Left lung (tissue), 10 donors: ENCODE measurements around the gene GPC1. TPM values are rescaled to one million over a fixed set of nuclear protein-coding genes. Genes with fewer than 3 reads are reported as not detected.
A peak's percentile ranks its signal among the peaks of the same experiment; 100 is the strongest.

ENCODE experiments used
- ATAC-seq: fragments of 200-7000 bp; cut with Tn5 transposase; one replicate; pipeline ENCODE4 v1.9.1; 2020; ENCODE audit warnings: moderate library complexity
- DNase-seq, 4 donors: peaks; one replicate each; pipeline ENCODE4 v3.0.0-alpha.2; 2013 to 2020
- H3K27ac ChIP-seq, 2 donors: fragments of 200-600 bp; sonication (generic) in 1 of 2; one replicate each; pipeline versions ENCODE4 v1.5.0 to v1.8.0; 2020 to 2021
- H3K27me3 ChIP-seq, 2 donors: fragments of 200-600 bp; sonication (generic) in 1 of 2; one replicate each; pipeline versions ENCODE4 v1.5.0 to v1.8.0; 2020 to 2021
- H3K36me3 ChIP-seq, 2 donors: fragments of 200-600 bp; sonication (generic) in 1 of 2; one replicate each; pipeline versions ENCODE4 v1.5.0 to v1.8.0; 2020 to 2021
- H3K4me1 ChIP-seq, 2 donors: fragments of 200-600 bp; one replicate each; pipeline ENCODE4 v1.8.0; 2021
- H3K4me3 ChIP-seq, 2 donors: fragments of 200-600 bp; sonication (generic) in 1 of 2; one replicate each; pipeline versions ENCODE4 v1.5.0 to v1.8.0; 2020 to 2021; ENCODE audit warnings: mild to moderate bottlenecking in 1 of 2
- H3K9me3 ChIP-seq, 2 donors: fragments of 200-600 bp; sonication (generic) in 1 of 2; one replicate each; pipeline versions ENCODE4 v1.5.0 to v1.8.0; 2020 to 2021
- intact Hi-C, 2 donors: fragments of 100-400 bp; cut with DNase I; formaldehyde crosslinking; loops; one replicate each; pipeline versions ENCODE4 v1.11.2 to v1.14.2; 2022
- polyA plus RNA-seq, 6 donors: library from polyadenylated mRNA; unstranded; fragments of 120-200 nt; gene quantifications; one replicate each; pipeline ENCODE4 v1.2.1, GENCODE V29; 2013; ENCODE audit not compliant: insufficient read length in 6 of 6
- total RNA-seq, 2 donors: library from RNA; stranded (reverse); fragmentation: NEBNext Ultra II Directional; extraction: Animal tissue kit (Norgen Biotek cat#: 25700); gene quantifications; one replicate each; pipeline ENCODE4 v1.2.1, GENCODE V29; 2021
- TF ChIP-seq, protein P1 (sequence below), 2 donors: fragments of 200-600 bp; sonication (generic) in 1 of 2; IDR thresholded peaks; one replicate each; pipeline versions ENCODE4 v1.5.0 to v1.8.0; 2021; ENCODE audit warnings: antibody characterized with exemption in 2 of 2
- donor health status: DM: no; HTN: yes; CAD: no.
- donor health status: DM: no; HTN: no; CAD: no.

GPC1 gene
- total and polyA plus RNA-seq, 8 donors, result 24.6 to 63.4 (median 45.3) TPM

DNA sequence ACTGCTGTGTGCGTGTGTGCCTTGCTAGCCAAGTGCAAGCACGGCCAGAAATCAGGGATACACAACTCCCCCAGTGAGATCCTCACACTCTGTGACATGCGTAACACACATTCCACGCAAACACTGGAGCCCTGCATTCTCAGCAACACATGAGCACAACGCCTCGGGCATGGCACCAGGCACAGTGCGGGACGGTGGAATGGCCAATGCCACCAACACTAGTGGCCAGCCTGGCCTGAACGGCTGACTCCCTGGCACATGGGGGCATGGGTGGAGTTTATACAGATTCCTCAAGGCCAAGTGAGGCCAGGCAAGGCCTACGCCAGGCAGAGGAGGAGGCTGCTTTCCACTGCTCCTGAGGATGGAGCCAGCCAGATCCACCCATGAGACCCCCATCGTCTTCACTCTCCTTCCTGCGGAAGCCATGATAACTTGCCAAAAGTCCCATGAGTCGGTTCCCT, 66.1 kb downstream of the GPC1 start:
- Histone ChIP-seq H3K4me1 (no peaks in the 10 kb centered on the region), H3K27me3 (no peaks in the 10 kb centered on the region), H3K4me3 (no peak overlapping the region), H3K36me3 (peaks cover 0 to 32% of the 10 kb centered on the region in 2 donors), H3K9me3 (no peaks in the 10 kb centered on the region), H3K27ac (no peak overlapping the region)
- peak in 1 of 4 donors; percentile 55 for DNase-seq
- no peak for ATAC-seq
- intact Hi-C loops, result no loop called here
- TF ChIP-seq, protein P1, sequence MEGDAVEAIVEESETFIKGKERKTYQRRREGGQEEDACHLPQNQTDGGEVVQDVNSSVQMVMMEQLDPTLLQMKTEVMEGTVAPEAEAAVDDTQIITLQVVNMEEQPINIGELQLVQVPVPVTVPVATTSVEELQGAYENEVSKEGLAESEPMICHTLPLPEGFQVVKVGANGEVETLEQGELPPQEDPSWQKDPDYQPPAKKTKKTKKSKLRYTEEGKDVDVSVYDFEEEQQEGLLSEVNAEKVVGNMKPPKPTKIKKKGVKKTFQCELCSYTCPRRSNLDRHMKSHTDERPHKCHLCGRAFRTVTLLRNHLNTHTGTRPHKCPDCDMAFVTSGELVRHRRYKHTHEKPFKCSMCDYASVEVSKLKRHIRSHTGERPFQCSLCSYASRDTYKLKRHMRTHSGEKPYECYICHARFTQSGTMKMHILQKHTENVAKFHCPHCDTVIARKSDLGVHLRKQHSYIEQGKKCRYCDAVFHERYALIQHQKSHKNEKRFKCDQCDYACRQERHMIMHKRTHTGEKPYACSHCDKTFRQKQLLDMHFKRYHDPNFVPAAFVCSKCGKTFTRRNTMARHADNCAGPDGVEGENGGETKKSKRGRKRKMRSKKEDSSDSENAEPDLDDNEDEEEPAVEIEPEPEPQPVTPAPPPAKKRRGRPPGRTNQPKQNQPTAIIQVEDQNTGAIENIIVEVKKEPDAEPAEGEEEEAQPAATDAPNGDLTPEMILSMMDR (IDR thresholded peaks at IDR 0.05), result no peak

DNA sequence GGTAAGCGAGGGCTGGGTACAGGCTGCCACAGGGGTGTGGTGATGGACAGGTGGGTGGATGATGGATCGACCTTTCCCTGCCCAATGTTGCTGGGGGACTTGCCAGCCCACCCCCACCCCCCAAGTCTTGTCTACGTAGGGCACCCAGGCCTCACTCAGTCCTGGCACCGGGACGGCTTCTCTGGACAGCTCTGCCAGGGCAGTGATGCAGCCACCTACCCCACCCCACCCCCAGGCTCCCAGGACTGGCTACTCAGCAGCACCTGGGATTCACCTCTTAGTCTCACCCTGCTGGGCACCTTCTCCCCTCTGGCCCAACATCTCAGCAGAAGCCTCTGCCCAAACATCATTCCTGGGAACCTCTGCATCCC, 66.6 kb downstream of the GPC1 start:
- peak in 1 of 4 donors; percentile 41 for DNase-seq
- no peak for ATAC-seq

DNA sequence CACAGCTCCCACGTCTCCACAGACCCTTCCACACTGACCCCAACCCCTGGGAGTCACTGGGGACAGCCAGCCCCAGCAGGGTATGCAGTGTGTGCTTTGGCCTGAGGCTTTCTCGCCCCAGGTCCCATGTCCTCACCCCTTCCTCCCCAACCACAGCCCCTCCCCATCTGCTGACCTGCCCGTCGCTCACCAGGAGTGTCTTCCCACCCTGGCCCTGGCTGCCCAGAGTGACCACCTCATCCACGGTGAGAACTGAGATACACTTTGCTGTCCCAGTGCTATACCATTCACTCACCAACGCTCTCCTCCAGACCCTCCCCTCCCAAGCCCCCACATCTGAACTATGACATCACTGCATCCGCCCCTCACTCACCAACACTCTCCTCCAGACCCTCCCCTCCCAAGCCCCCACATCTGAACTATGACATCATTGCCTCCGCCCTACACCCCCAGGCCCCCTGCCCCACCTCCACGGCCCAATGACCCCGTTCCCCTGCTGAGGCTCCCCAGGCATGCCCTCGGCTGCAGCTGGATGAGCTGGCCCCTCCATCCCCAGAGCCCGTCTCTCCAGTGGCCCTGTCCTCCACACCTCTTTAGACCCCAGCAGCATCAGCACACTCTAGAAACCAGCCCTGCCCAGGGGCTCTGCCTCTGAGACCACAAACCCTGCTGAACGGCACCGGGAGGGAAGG, 67.1 kb downstream of the GPC1 start:
- H3K4me1 ChIP-seq, result no peaks in the 10 kb centered on the region
- ATAC-seq (no peak), DNase-seq (peak in 1 of 4 donors; percentile 72)
- no peaks in the 10 kb centered on the region for H3K9me3 ChIP-seq
- TF ChIP-seq, protein P1 (IDR thresholded peaks at IDR 0.05), result no peak
- peaks cover 0 to 22% of the 10 kb centered on the region in 2 donors for H3K36me3 ChIP-seq
- no peaks in the 10 kb centered on the region for H3K27me3 ChIP-seq
- no peak overlapping the region for H3K4me3 ChIP-seq
- H3K27ac ChIP-seq, result no peak overlapping the region
- intact Hi-C loops, result no loop called here

More for the DNA sequence above, 66.6 kb downstream of the GPC1 start:
- H3K4me3 ChIP-seq, result no peak overlapping the region
- peaks cover 0 to 27% of the 10 kb centered on the region in 2 donors for H3K36me3 ChIP-seq
- no peak overlapping the region for H3K27ac ChIP-seq
- TF ChIP-seq, protein P1 (IDR thresholded peaks at IDR 0.05), result no peak
- no peaks in the 10 kb centered on the region for H3K27me3 ChIP-seq
- intact Hi-C loops, result no loop called here
- no peaks in the 10 kb centered on the region for H3K9me3 ChIP-seq
- no peaks in the 10 kb centered on the region for H3K4me1 ChIP-seq

DNA sequence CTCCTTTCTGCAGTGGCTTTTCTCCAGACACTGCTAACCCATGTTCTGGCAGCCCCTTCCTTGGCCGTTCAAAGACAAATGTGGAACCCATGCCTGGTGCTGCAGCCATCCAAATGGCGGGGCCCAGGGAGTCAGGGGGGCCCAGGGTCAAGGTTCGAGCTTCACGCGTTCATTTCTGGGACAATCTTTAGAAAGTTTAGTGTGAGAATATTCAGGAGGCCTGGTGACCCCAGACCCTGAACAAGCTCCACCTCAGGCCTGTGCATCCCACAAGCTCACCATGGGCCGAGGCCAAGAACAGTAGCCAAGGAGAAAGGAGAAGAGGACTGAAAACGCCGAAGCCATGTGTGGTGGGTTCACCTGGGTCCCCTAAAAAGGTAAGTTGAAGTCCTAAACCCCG, 67.9 kb downstream of the GPC1 start:
- intact Hi-C loops, result no loop called here
- Histone ChIP-seq H3K27ac (no peak overlapping the region), H3K36me3 (peaks cover 0 to 19% of the 10 kb centered on the region in 2 donors), H3K4me3 (no peak overlapping the region), H3K27me3 (no peaks in the 10 kb centered on the region), H3K4me1 (no peaks in the 10 kb centered on the region), H3K9me3 (no peaks in the 10 kb centered on the region)
- no peak for ATAC-seq
- TF ChIP-seq, protein P1 (IDR thresholded peaks at IDR 0.05), result no peak
- DNase-seq, result peak in 1 of 4 donors; percentile 31

DNA sequence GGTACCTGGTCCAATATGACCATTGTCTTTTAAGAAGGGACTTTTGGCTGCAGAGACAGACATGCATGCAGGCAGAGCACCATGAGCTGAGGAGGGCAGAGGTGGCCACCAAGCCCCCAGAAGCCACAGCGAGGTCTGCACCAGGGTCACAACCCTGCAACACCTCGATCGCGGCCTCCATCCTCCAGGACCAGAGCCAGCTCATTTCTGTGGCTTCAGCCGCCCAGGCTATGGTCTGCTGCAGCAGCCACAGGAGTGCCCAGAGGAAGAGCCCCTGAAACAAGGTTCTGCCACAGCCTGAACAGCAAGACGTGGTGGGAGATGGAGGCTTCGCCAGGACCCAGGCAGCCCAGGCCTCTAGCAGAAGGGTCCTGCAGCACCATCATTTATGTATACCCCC, 68.4 kb downstream of the GPC1 start:
- Histone ChIP-seq H3K4me3 (no peak overlapping the region), H3K36me3 (peaks cover 0 to 14% of the 10 kb centered on the region in 2 donors), H3K4me1 (no peaks in the 10 kb centered on the region), H3K27me3 (no peaks in the 10 kb centered on the region), H3K9me3 (no peaks in the 10 kb centered on the region), H3K27ac (no peak overlapping the region)
- ATAC-seq (no peak), DNase-seq (peak in 1 of 4 donors; percentile 48)
- TF ChIP-seq, protein P1 (IDR thresholded peaks at IDR 0.05), result no peak
- intact Hi-C loops, result no loop called here
